ENCODE results near the gene GGTA1.
A peak's percentile ranks its signal among the peaks of the same experiment; 100 is the strongest.

GGTA1 gene

GRCh38 chr9:121498150-121498486 lies 1.5 kb downstream of the GGTA1 start:
- TF ChIP-seq TAF1 (IDR thresholded peaks at IDR 0.05; ENCODE audit: borderline replicate concordance, low read depth, low read length) (no peak), POLR2AphosphoS5 (IDR thresholded peaks at IDR 0.05; ENCODE audit: low read depth, low read length) (no peak), POLR2A (IDR thresholded peaks at IDR 0.05; ENCODE audit: low read depth, low read length) (no peak)
- DNase-seq (ENCODE audit: insufficient read length), result peak; percentile 61
- no peak for FAIRE-seq

GRCh38 chr9:121495976-121496375 lies 3.7 kb downstream of the GGTA1 start:
- DNase-seq (ENCODE audit: insufficient read length), result no peak
- TF ChIP-seq TAF1 (IDR thresholded peaks at IDR 0.05; ENCODE audit: borderline replicate concordance, low read depth, low read length) (no peak), POLR2AphosphoS5 (IDR thresholded peaks at IDR 0.05; ENCODE audit: low read depth, low read length) (no peak), POLR2A (IDR thresholded peaks at IDR 0.05; ENCODE audit: low read depth, low read length) (no peak)
- no peak for FAIRE-seq

- TF ChIP-seq POLR2A (IDR thresholded peaks at IDR 0.05; ENCODE audit: low read depth, low read length) (no peak), POLR2AphosphoS5 (IDR thresholded peaks at IDR 0.05; ENCODE audit: low read depth, low read length) (no peak), TAF1 (IDR thresholded peaks at IDR 0.05; ENCODE audit: borderline replicate concordance, low read depth, low read length) (no peak)
- DNase-seq (ENCODE audit: insufficient read length) (no peak), FAIRE-seq (no peak)
These were observed 5.5 kb downstream of the GGTA1 start for GRCh38 chr9:121494192-121494591.

- no peak for DNase-seq (ENCODE audit: insufficient read length)
- FAIRE-seq, result no peak
- no peak for TF ChIP-seq POLR2A (IDR thresholded peaks at IDR 0.05; ENCODE audit: low read depth, low read length)
- no peak for TF ChIP-seq TAF1 (IDR thresholded peaks at IDR 0.05; ENCODE audit: borderline replicate concordance, low read depth, low read length)
- no peak for TF ChIP-seq POLR2AphosphoS5 (IDR thresholded peaks at IDR 0.05; ENCODE audit: low read depth, low read length)
These were observed 8.5 kb downstream of the GGTA1 start for GRCh38 chr9:121491111-121491510.

DNA sequence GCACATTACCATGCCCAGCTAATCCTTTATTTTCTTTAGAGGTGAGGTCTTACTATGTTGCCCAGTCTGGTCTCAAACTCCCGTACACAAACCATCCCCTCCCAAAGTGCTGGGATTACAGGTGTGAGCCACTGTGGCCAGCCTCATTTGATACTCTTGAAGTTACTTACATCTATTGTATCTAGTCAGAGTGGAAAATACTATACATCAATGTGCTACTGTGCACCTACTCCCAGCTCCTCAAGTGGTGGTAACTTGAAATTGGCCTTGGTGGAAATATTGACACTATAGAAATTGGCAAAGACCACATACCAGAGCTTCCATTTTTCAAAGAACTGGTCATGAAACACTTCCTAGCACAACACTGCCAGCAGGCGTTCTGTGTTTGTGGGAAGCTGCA lies 10.3 kb downstream of the GGTA1 start:
- TF ChIP-seq POLR2A (IDR thresholded peaks at IDR 0.05; ENCODE audit: low read depth, low read length) (no peak), TAF1 (IDR thresholded peaks at IDR 0.05; ENCODE audit: borderline replicate concordance, low read depth, low read length) (no peak), POLR2AphosphoS5 (IDR thresholded peaks at IDR 0.05; ENCODE audit: low read depth, low read length) (no peak)
- FAIRE-seq (no peak), DNase-seq (ENCODE audit: insufficient read length) (no peak)

- no peak for FAIRE-seq
- no peak for DNase-seq (ENCODE audit: insufficient read length)
These were observed 13.6 kb downstream of the GGTA1 start for GRCh38 chr9:121486043-121486442.

DNA sequence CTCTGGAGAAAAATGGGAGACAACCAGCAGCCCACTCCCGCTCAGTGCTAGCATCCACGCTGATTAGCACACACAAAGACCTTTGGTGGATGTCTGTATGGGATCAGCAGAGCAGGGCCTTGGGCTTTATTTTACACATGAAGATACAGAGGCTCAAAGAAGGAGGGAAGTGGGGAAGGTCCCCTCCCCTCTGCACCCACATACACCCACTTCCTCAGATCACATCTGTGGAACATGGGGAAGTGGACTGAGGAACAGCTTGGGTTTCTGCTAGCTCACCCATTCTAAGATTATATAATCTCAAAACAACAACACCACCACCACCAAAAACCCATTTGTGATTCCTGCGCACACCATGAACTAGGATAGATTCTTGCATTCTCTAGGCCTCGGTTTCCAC lies 14.0 kb downstream of the GGTA1 start:
- DNase-seq (ENCODE audit: insufficient read length), result no peak
- FAIRE-seq, result no peak
- TF ChIP-seq TAF1 (IDR thresholded peaks at IDR 0.05; ENCODE audit: borderline replicate concordance, low read depth, low read length), result no peak
- no peak for TF ChIP-seq POLR2A (IDR thresholded peaks at IDR 0.05; ENCODE audit: low read depth, low read length)
- TF ChIP-seq POLR2AphosphoS5 (IDR thresholded peaks at IDR 0.05; ENCODE audit: low read depth, low read length), result no peak

More at GRCh38 chr9:121486043-121486442, 13.6 kb downstream of the GGTA1 start:
- no peak for TF ChIP-seq POLR2AphosphoS5 (IDR thresholded peaks at IDR 0.05; ENCODE audit: low read depth, low read length)
- no peak for TF ChIP-seq TAF1 (IDR thresholded peaks at IDR 0.05; ENCODE audit: borderline replicate concordance, low read depth, low read length)
- TF ChIP-seq POLR2A (IDR thresholded peaks at IDR 0.05; ENCODE audit: low read depth, low read length), result no peak

DNA sequence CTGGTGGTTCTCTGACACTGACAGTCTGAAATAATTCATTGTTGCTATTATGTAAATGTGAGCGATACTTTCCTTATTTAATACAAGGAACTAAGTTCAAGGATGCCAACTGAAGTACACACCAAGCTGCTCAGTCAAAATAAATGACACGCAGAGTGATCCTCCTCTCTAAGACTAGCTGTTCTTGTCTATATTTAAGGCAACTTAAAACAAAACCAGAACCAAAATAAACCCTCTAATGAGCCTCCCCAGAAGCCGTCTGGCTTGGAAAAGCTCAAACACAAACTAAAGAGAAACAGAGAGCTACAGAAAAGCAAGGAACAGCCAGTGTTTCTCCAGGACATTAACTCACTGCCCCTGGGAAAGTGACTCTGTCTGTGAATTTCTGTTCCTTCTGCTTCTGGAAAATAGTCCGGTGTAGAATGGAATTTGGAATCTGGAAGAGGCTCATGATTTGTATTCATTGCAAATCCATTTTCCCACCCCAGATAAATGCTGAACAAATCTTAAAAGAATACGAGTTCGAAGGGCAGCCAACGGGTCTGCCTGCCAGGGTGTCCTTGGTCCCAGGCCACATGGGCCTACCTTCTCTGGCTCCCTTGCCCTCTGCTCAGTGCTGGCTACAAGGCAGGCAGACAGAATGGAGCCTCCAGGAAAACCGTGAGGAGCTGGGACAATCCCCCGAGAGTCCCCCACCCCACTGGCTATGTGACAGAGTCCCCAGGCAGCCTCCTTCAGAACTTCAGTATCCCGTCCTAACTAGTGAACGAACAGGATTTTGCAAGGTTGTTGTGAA lies 14.8 kb downstream of the GGTA1 start:
- no peak for TF ChIP-seq POLR2A (IDR thresholded peaks at IDR 0.05; ENCODE audit: low read depth, low read length)
- TF ChIP-seq TAF1 (IDR thresholded peaks at IDR 0.05; ENCODE audit: borderline replicate concordance, low read depth, low read length), result no peak
- no peak for TF ChIP-seq POLR2AphosphoS5 (IDR thresholded peaks at IDR 0.05; ENCODE audit: low read depth, low read length)
- DNase-seq (ENCODE audit: insufficient read length), result no peak
- no peak for FAIRE-seq

GRCh38 chr9:121483473-121484031 lies 16.1 kb downstream of the GGTA1 start:
- no peak for TF ChIP-seq POLR2AphosphoS5 (IDR thresholded peaks at IDR 0.05; ENCODE audit: low read depth, low read length)
- TF ChIP-seq POLR2A (IDR thresholded peaks at IDR 0.05; ENCODE audit: low read depth, low read length), result no peak
- no peak for TF ChIP-seq TAF1 (IDR thresholded peaks at IDR 0.05; ENCODE audit: borderline replicate concordance, low read depth, low read length)
- DNase-seq (ENCODE audit: insufficient read length), result no peak
- FAIRE-seq, result no peak

DNA sequence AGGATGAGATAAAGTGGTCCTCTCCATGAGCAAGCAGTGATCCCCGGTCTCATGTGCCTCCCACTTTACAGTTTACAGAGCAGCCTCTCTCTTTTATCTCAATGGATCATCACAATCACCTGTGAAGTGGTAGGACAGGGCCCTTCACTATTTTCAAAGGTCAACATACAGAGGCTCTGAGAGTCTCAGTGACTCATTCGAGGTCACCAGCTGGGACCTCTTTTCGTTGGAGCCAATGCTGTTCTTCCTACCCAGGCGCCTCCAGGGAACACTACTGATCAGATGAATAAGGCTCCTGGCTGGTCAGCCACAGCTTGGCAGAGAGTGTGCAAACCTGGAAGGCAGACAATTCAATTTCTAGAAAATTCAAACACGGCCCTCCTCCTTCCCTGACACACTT lies 16.6 kb downstream of the GGTA1 start:
- no peak for TF ChIP-seq POLR2A (IDR thresholded peaks at IDR 0.05; ENCODE audit: low read depth, low read length)
- no peak for TF ChIP-seq POLR2AphosphoS5 (IDR thresholded peaks at IDR 0.05; ENCODE audit: low read depth, low read length)
- no peak for TF ChIP-seq TAF1 (IDR thresholded peaks at IDR 0.05; ENCODE audit: borderline replicate concordance, low read depth, low read length)
- DNase-seq (ENCODE audit: insufficient read length), result no peak
- FAIRE-seq, result no peak

DNA sequence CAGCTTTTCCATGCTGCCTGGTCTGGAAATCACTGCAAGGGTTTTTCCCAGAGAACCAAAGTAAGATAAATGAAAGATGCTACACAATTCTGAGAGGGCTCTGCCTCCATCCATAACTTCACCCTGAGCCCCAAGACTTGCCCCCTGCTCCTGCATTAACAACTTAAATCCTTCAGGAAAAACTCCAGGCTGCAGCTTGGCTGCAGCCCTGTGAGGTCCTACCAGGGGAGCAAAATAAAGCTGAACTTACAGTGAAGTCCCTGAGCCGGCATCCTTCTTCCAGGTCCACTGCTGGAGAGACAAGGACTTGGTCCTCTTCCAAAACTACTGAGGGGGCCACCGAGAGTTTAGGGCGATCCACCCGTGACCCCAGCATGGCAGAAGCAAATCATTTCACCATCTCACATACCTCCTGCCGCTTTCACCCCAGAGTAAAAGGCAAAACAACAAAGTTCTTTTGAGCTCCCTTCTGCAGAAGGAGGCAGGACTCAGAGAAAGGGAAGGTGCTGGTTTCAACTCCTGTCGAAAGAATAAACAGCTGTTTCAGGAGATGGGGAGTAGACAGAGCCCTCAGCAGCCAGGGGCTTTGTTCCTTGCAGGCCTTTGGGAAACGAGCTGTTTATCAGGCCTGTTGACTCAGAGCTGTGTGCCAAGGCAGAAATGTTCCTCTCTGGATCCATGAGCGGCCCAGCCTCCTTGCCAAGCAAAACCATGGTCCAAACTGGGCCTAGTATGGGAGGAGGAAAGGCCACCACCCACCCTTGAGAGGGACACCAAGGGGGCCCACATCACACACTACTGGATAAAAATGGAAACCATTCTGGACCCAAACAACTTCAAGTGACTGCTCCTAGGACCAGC lies 20.6 kb downstream of the GGTA1 start:
- TF ChIP-seq TAF1 (IDR thresholded peaks at IDR 0.05; ENCODE audit: borderline replicate concordance, low read depth, low read length), result no peak
- no peak for TF ChIP-seq POLR2AphosphoS5 (IDR thresholded peaks at IDR 0.05; ENCODE audit: low read depth, low read length)
- TF ChIP-seq POLR2A (IDR thresholded peaks at IDR 0.05; ENCODE audit: low read depth, low read length), result no peak
- FAIRE-seq, result no peak
- DNase-seq (ENCODE audit: insufficient read length), result no peak
